ENCODE measurements around the gene POLA1.

GRCh38 chrX:24651783-24652182 is 41.9 kb upstream of the POLA1 start:
- no peak for TF ChIP-seq POLR2A (IDR thresholded peaks at IDR 0.05)
- TF ChIP-seq POLR2AphosphoS5 (IDR thresholded peaks at IDR 0.05) = no peak
- TF ChIP-seq CTCF (IDR thresholded peaks at IDR 0.05) = no peak
- no peak for TF ChIP-seq EP300 (IDR thresholded peaks at IDR 0.05; ENCODE audit: low read depth)

All from transverse colon (tissue), 4 donors.